K562 (cell line): ENCODE results near the gene F2. TPM values are rescaled to one million over a fixed set of nuclear protein-coding genes. Genes with fewer than 3 reads are reported as not detected.

Experiments used
- ATAC-seq: fragments of 200-7000 bp; cut with Tn5 transposase; 3 replicates; pipeline ENCODE4 v1.9.1; 2020; ENCODE audit warnings: moderate library complexity
- BruUV-seq: library from RNA; stranded (reverse); fragments of 400-500 nt; replicated peaks from 2 replicates; lab custom pipeline; 2021; lab: Mats Ljungman, UMichigan
- CTCF ChIA-PET: fragments of 300-600 bp; formaldehyde crosslinking; extraction: SDS; loops from one replicate; lab custom pipeline; 2021; ENCODE audit warnings: low intra/inter-chr PET ratio; lab: Yijun Ruan, JAX
- POLR2A ChIA-PET: fragments of 300-600, 350-650 bp; sonication (Branson Sonifier 250); formaldehyde crosslinking; extraction: SDS; loops from one replicate; lab custom pipeline; 2021; ENCODE audit warnings: antibody characterized with exemption, inconsistent platforms; lab: Yijun Ruan, JAX
- DNase-seq, 4 experiments: peaks; one replicate each; pipeline versions ENCODE4 v3.0.0 to v3.0.0-alpha.2; 2011 to 2018; ENCODE audit warnings: low spot score in 3 of 4, mixed read lengths in 3 of 4; ENCODE audit errors: extremely low read depth in 1 of 4
- FAIRE-seq: peaks from 2 replicates; lab custom pipeline; 2011; peaks lifted over from hg19 to GRCh38; lab: Jason Lieb, UNC
- H2AFZ ChIP-seq: 2 replicates; pipeline ENCODE4 v1.6.0; 2011; ENCODE audit warnings: low read depth, low read length, control low read depth, inconsistent platforms
- H3K27ac ChIP-seq: fragments of 200-600 bp; 3 replicates; pipeline ENCODE4 v1.8.0; 2011; ENCODE audit warnings: low read depth, mild to moderate bottlenecking, control low read depth, inconsistent platforms, low read length, moderate library complexity, mixed read lengths; ENCODE audit errors: extremely low read depth
- H3K27me3 ChIP-seq, 2 experiments: fragments of 300-600 bp in 1 of 2; 2 replicates in 1 of 2; 3 replicates in 1 of 2; pipeline versions ENCODE4 v1.6.0 to v1.8.0; 2011; ENCODE audit warnings: inconsistent platforms in 2 of 2, low read length in 2 of 2, mild to moderate bottlenecking in 1 of 2, mixed read lengths in 1 of 2, moderate library complexity in 1 of 2; ENCODE audit not compliant: control insufficient read depth in 2 of 2, insufficient read depth in 2 of 2
- H3K36me3 ChIP-seq: fragments of 300-600 bp; 3 replicates; pipeline ENCODE4 v1.8.0; 2011; ENCODE audit warnings: mild to moderate bottlenecking, low read length, inconsistent platforms; ENCODE audit not compliant: control insufficient read depth, insufficient read depth
- H3K4me1 ChIP-seq, 2 experiments: fragments of 200-600 bp in 1 of 2; replicated peaks in 1 of 2; 2 replicates in 1 of 2; 3 replicates in 1 of 2; pipeline versions ENCODE4 v1.5.1 to v1.8.0; 2011; ENCODE audit warnings: inconsistent platforms in 2 of 2, low read length in 2 of 2, mild to moderate bottlenecking in 1 of 2, mixed read lengths in 1 of 2, moderate library complexity in 1 of 2; ENCODE audit not compliant: control insufficient read depth in 2 of 2, insufficient read depth in 2 of 2
- H3K4me2 ChIP-seq: 2 replicates; pipeline ENCODE4 v1.6.1; 2011; ENCODE audit warnings: low read length, control low read depth, inconsistent platforms, mixed read lengths; ENCODE audit not compliant: insufficient read depth
- H3K4me3 ChIP-seq: fragments of 200-600 bp; sonication (generic), shearing (Covaris generic); 2 replicates; pipeline ENCODE4 v1.5.1; 2016; ENCODE audit warnings: control low read depth, inconsistent platforms
- H3K79me2 ChIP-seq: fragments of 200-600 bp; 3 replicates; pipeline ENCODE4 v1.8.0; 2011; ENCODE audit warnings: low read length, inconsistent platforms; ENCODE audit not compliant: control insufficient read depth, insufficient read depth
- H3K9ac ChIP-seq, 2 experiments: 2 replicates each; pipeline versions ENCODE4 v1.6.0 to v1.6.1; 2011; ENCODE audit warnings: low read depth in 2 of 2, low read length in 2 of 2, control low read depth in 1 of 2, inconsistent platforms in 1 of 2, mild to moderate bottlenecking in 1 of 2, mixed read lengths in 1 of 2; ENCODE audit not compliant: insufficient read depth in 1 of 2
- H3K9me1 ChIP-seq: one replicate; pipeline ENCODE4 v1.6.0; 2011; ENCODE audit warnings: inconsistent platforms, mild to moderate bottlenecking, low read length, moderate library complexity; ENCODE audit not compliant: control insufficient read depth, insufficient read depth
- H3K9me3 ChIP-seq: replicated peaks from 2 replicates; pipeline ENCODE4 v1.5.1; 2011; ENCODE audit warnings: low read depth, low read length, inconsistent platforms; ENCODE audit not compliant: control insufficient read depth, insufficient read depth
- H4K20me1 ChIP-seq: replicated peaks from 2 replicates; pipeline ENCODE4 v1.6.1; 2011; ENCODE audit warnings: low read length, inconsistent platforms, mixed read lengths; ENCODE audit not compliant: control insufficient read depth, insufficient read depth
- DMBX1 ChIP-seq: fragments of 250-450 bp; sonication (Bioruptor Pico); IDR thresholded peaks from 2 replicates; pipeline ENCODE4 v1.8.0; 2022; ENCODE audit warnings: inconsistent platforms, mild to moderate bottlenecking, moderate library complexity, borderline replicate concordance
- HDAC6 ChIP-seq: IDR thresholded peaks from 2 replicates; pipeline ENCODE4 v1.6.1; 2012; ENCODE audit warnings: low read depth, mild to moderate bottlenecking, control low read depth, inconsistent platforms, low read length, moderate library complexity
- LEF1 ChIP-seq: fragments of 450-650 bp; IDR thresholded peaks from 2 replicates; pipeline ENCODE4 v1.6.1; 2016; ENCODE audit warnings: mild to moderate bottlenecking
- RFX1 ChIP-seq: fragments of 450-650 bp; IDR thresholded peaks from 2 replicates; pipeline ENCODE4 v1.6.1; 2016; ENCODE audit warnings: mild to moderate bottlenecking, moderate library complexity
- ZNF717 ChIP-seq: fragments of 250-450 bp; sonication (Bioruptor Pico); IDR thresholded peaks from 2 replicates; pipeline ENCODE4 v1.5.0; 2021
- ZSCAN29 ChIP-seq: fragments of 450-650 bp; IDR thresholded peaks from 2 replicates; pipeline ENCODE4 v1.6.1; 2017
- WGBS: fragments of 100-300 bp; shearing (Covaris generic); methylation state at CpG from one replicate; pipeline ENCODE4 v1.1.6; 2016; ENCODE audit warnings: low coverage, mixed read lengths; ENCODE audit not compliant: insufficient coverage; ENCODE audit errors: missing lambda C conversion rate; 5-methylcytosine and 5-hydroxymethylcytosine counted together
- in situ Hi-C: fragments of 300-500 bp; cut with MboI; formaldehyde crosslinking; loops from 4 replicates; pipeline ENCODE4 v1.15.0; 2018; ENCODE audit warnings: inconsistent platforms, mixed read lengths
- intact Hi-C: fragments of 100-400 bp; cut with micrococcal nuclease; formaldehyde crosslinking; loops from 2 replicates; pipeline ENCODE4 v1.14.2; 2022
- polyA plus RNA-seq, 8 experiments: library from polyadenylated mRNA; depleted of rRNA in 4 of 8; stranded (reverse) in 5 of 8; unstranded in 3 of 8; fragments of >200 nt; fragmentation: Nextera tagmentation in 2 of 8; fragmentation: Illumina TruSeq in 1 of 8; extraction: Ambion mirVana in 2 of 8; extraction: Trizol in 1 of 8; gene quantifications; 2 replicates each; pipeline versions ENCODE4 v1.2.1 to v1.2.3, GENCODE V29; 2011 to 2014; ENCODE audit warnings: inconsistent platforms in 1 of 8, missing spikeins in 1 of 8
- total RNA-seq, 7 experiments: library from RNA; depleted of rRNA in 6 of 7; stranded (reverse); fragments of >200 nt in 6 of 7; fragmentation: Illumina TruSeq in 2 of 7; extraction: Trizol in 2 of 7; gene quantifications; 2 replicates each; pipeline versions ENCODE4 v1.2.1 to v1.2.3, GENCODE V29; 2011 to 2021; ENCODE audit warnings: low replicate concordance in 1 of 7
- TF ChIP-seq, protein P1 (sequence below), 2 experiments: fragments of 450-650 bp; IDR thresholded peaks; 2 replicates each; pipeline ENCODE4 v1.6.1; 2016
- TF ChIP-seq, protein P2 (sequence below), 2 experiments: fragments of 450-650 bp; IDR thresholded peaks; 2 replicates each; pipeline ENCODE4 v1.6.1; 2018; ENCODE audit warnings: mild to moderate bottlenecking in 2 of 2, low read depth in 1 of 2; ENCODE audit not compliant: partially characterized antibody in 2 of 2
- TF ChIP-seq, protein P3 (sequence below): fragments of 450-650 bp; formaldehyde crosslinking; IDR thresholded peaks from 2 replicates; pipeline ENCODE4 v1.4.0; 2020; ENCODE audit warnings: mild to moderate bottlenecking, moderate library complexity

Gene F2
- total and polyA plus RNA-seq, 9 of the 15 experiments (the other 6 are each of a cell fraction or from before 2014, with no cell fraction given): 0.16 TPM; not detected in 8

DNA sequence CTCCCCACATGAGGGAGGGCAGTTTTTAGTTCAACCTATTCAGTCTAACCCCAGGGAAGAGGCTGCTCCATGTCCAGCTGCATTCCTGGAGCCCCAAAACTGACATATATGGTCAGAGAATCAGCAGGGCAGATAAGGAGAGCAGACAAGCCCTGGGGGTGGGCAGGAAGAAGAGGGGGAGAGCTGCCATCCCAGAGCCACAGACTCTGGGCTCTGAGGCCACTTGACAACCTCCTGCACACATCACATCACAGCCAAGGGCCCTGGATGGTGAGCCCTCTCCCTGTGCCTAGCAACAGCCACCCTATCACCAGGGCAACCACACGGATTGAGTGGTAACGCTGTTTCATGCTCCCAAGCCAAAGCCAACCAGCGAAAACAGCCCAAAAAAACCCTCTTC is 21.7 kb upstream of the F2 start:
- H3K27ac ChIP-seq: no peak overlapping the region
- 27% methylated on average over 3 of the region's 3 CpGs for WGBS
- no peaks in the 10 kb centered on the region for H3K9me3 ChIP-seq
- ChIA-PET POLR2A (interaction anchor here (0.6 to 1.8 kb wide), 4 partner anchors 12 to 1024 kb away, joined by 3 to 4 read pairs (median 4); no protein-coding TSS in a partner anchor), CTCF (no interaction called here)
- peaks cover 24 to 37% of the 10 kb centered on the region in 2 experiments for H3K4me1 ChIP-seq
- in situ Hi-C loops (no loop called here), intact Hi-C loops (no loop called here)
- DNase-seq: no peak
- no peak for FAIRE-seq
- H3K27me3 ChIP-seq: no peaks in the 10 kb centered on the region
- peaks cover 34% of the 10 kb centered on the region for H3K36me3 ChIP-seq
- H4K20me1 ChIP-seq: no peaks in the 10 kb centered on the region
- no peaks in the 10 kb centered on the region for H3K9me1 ChIP-seq
- TF ChIP-seq ZSCAN29 (no peak), RFX1 (peak; percentile 71), LEF1 (no peak)
- H2AFZ ChIP-seq: no peak overlapping the region
- ATAC-seq: no peak
- no peak overlapping the region for H3K4me3 ChIP-seq
- H3K4me2 ChIP-seq: no peak overlapping the region
- no TSS peak for BruUV-seq
- peak overlapping the region in 1 of 2 experiments; percentile 80; a peak in 2 of 4 replicates for H3K9ac ChIP-seq
- H3K79me2 ChIP-seq: peaks cover 38% of the 10 kb centered on the region

DNA sequence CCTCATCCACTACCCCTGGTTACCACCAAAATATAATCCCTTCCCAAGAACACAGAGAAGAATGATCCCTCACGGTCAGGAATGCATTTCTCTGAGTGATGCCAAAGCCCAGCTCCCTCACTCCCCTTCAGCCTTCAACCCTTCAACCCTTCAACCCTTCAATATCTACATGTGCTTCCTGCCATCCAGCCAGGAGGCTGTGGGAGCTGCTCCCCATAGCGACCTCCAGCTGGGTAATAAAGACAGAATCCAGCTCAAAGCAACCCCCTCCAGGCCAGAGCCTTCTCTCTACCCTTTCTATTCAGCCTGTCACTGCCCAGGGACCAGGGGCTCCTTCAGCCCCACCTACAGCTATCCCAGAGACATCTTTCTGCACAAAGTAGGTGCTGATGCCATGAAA is 21.3 kb upstream of the F2 start:
- H3K9ac ChIP-seq: peak overlapping the region in 1 of 2 experiments; percentile 80; a peak in 1 of 4 replicates
- no peaks in the 10 kb centered on the region for H3K27me3 ChIP-seq
- no peaks in the 10 kb centered on the region for H4K20me1 ChIP-seq
- H3K36me3 ChIP-seq: peaks cover 38% of the 10 kb centered on the region
- peaks cover 24 to 37% of the 10 kb centered on the region in 2 experiments for H3K4me1 ChIP-seq
- no peak for FAIRE-seq
- 39% methylated on average over 2 of the region's 2 CpGs for whole genome bisulfite sequencing
- H2AFZ ChIP-seq: no peak overlapping the region
- intact Hi-C loops (no loop called here), in situ Hi-C loops (no loop called here)
- no peak for DNase-seq
- POLR2A ChIA-PET: interaction anchor here (0.8 to 1.8 kb wide), 3 partner anchors 11 to 111 kb away, joined by 3 to 4 read pairs (median 4); no protein-coding TSS in a partner anchor
- H3K4me3 ChIP-seq: no peak overlapping the region
- no peak overlapping the region for H3K4me2 ChIP-seq
- H3K9me1 ChIP-seq: no peaks in the 10 kb centered on the region
- CTCF ChIA-PET: no interaction called here
- no peak for ATAC-seq
- no peak overlapping the region for H3K27ac ChIP-seq
- peaks cover 42% of the 10 kb centered on the region for H3K79me2 ChIP-seq
- no peaks in the 10 kb centered on the region for H3K9me3 ChIP-seq
- BruUV-seq: no TSS peak
- TF ChIP-seq HDAC6 (no peak), ZNF717 (CRISPR knock-in tag) (no peak), DMBX1 (no peak)
- TF ChIP-seq, protein P1, sequence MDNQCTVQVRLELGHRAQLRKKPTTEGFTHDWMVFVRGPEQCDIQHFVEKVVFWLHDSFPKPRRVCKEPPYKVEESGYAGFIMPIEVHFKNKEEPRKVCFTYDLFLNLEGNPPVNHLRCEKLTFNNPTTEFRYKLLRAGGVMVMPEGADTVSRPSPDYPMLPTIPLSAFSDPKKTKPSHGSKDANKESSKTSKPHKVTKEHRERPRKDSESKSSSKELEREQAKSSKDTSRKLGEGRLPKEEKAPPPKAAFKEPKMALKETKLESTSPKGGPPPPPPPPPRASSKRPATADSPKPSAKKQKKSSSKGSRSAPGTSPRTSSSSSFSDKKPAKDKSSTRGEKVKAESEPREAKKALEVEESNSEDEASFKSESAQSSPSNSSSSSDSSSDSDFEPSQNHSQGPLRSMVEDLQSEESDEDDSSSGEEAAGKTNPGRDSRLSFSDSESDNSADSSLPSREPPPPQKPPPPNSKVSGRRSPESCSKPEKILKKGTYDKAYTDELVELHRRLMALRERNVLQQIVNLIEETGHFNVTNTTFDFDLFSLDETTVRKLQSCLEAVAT (IDR thresholded peaks at IDR 0.05): no peak
- TF ChIP-seq, protein P2, sequence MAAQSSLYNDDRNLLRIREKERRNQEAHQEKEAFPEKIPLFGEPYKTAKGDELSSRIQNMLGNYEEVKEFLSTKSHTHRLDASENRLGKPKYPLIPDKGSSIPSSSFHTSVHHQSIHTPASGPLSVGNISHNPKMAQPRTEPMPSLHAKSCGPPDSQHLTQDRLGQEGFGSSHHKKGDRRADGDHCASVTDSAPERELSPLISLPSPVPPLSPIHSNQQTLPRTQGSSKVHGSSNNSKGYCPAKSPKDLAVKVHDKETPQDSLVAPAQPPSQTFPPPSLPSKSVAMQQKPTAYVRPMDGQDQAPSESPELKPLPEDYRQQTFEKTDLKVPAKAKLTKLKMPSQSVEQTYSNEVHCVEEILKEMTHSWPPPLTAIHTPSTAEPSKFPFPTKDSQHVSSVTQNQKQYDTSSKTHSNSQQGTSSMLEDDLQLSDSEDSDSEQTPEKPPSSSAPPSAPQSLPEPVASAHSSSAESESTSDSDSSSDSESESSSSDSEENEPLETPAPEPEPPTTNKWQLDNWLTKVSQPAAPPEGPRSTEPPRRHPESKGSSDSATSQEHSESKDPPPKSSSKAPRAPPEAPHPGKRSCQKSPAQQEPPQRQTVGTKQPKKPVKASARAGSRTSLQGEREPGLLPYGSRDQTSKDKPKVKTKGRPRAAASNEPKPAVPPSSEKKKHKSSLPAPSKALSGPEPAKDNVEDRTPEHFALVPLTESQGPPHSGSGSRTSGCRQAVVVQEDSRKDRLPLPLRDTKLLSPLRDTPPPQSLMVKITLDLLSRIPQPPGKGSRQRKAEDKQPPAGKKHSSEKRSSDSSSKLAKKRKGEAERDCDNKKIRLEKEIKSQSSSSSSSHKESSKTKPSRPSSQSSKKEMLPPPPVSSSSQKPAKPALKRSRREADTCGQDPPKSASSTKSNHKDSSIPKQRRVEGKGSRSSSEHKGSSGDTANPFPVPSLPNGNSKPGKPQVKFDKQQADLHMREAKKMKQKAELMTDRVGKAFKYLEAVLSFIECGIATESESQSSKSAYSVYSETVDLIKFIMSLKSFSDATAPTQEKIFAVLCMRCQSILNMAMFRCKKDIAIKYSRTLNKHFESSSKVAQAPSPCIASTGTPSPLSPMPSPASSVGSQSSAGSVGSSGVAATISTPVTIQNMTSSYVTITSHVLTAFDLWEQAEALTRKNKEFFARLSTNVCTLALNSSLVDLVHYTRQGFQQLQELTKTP (IDR thresholded peaks at IDR 0.05; ENCODE audit: low read depth in 1 of 2, partially characterized antibody in 2 of 2): no peak
- TF ChIP-seq, protein P3, sequence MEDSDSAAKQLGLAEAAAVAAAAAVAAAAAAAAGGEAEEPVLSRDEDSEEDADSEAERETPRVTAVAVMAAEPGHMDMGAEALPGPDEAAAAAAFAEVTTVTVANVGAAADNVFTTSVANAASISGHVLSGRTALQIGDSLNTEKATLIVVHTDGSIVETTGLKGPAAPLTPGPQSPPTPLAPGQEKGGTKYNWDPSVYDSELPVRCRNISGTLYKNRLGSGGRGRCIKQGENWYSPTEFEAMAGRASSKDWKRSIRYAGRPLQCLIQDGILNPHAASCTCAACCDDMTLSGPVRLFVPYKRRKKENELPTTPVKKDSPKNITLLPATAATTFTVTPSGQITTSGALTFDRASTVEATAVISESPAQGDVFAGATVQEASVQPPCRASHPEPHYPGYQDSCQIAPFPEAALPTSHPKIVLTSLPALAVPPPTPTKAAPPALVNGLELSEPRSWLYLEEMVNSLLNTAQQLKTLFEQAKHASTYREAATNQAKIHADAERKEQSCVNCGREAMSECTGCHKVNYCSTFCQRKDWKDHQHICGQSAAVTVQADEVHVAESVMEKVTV (CRISPR knock-in tag): no peak
